ENCODE data around the gene C17orf75. TPM values are rescaled to one million over a fixed set of nuclear protein-coding genes. Genes with fewer than 3 reads are reported as not detected.

C17orf75 gene
- total and polyA plus RNA-seq, 12 donors = 9.6 to 36.5 (median 19.8) TPM

GRCh38 chr17:32342603-32343325 is 791 bp upstream of the C17orf75 start:
- Histone ChIP-seq H3K27me3 (no peaks in the 10 kb centered on the region), H3K27ac (peak overlapping the region in 3 of 5 donors; percentile 61 to 79 (median 74)), H3K36me3 (replicated peaks in 1 of 2) (peaks cover 0 to 10% of the 10 kb centered on the region in 2 donors), H3K4me3 (peak overlapping the region in 1 of 4 donors; percentile 58), H3K4me1 (replicated peaks in 1 of 2) (peaks cover 5 to 13% of the 10 kb centered on the region in 2 donors), H3K9me3 (replicated peaks in 1 of 3) (no peaks in the 10 kb centered on the region)
- TF ChIP-seq, protein P1, sequence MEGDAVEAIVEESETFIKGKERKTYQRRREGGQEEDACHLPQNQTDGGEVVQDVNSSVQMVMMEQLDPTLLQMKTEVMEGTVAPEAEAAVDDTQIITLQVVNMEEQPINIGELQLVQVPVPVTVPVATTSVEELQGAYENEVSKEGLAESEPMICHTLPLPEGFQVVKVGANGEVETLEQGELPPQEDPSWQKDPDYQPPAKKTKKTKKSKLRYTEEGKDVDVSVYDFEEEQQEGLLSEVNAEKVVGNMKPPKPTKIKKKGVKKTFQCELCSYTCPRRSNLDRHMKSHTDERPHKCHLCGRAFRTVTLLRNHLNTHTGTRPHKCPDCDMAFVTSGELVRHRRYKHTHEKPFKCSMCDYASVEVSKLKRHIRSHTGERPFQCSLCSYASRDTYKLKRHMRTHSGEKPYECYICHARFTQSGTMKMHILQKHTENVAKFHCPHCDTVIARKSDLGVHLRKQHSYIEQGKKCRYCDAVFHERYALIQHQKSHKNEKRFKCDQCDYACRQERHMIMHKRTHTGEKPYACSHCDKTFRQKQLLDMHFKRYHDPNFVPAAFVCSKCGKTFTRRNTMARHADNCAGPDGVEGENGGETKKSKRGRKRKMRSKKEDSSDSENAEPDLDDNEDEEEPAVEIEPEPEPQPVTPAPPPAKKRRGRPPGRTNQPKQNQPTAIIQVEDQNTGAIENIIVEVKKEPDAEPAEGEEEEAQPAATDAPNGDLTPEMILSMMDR (IDR thresholded peaks at IDR 0.05) = no peak
- TF ChIP-seq POLR2A (IDR thresholded peaks at IDR 0.05) = no peak
- DNase-seq = no peak
- 54 to 66% (median 59%) methylated on average over 14 of the region's 14 CpGs for WGBS, 4 donors
- intact Hi-C loops (cut with DNase I) = no loop called here

- peak in 1 of 7 donors; percentile 18 for DNase-seq
- WGBS, 4 donors = 2 to 4% (median 3%) methylated on average over 12 to 13 of the region's 13 CpGs
- Histone ChIP-seq H3K27me3 (no peaks in the 10 kb centered on the region), H3K27ac (peak overlapping the region in 4 of 5 donors; percentile 47 to 79 (median 68)), H3K9me3 (replicated peaks in 1 of 3) (no peaks in the 10 kb centered on the region), H3K4me1 (replicated peaks in 1 of 2) (peaks cover 5 to 13% of the 10 kb centered on the region in 2 donors), H3K36me3 (replicated peaks in 1 of 2) (peaks cover 0 to 25% of the 10 kb centered on the region in 2 donors), H3K4me3 (peak overlapping the region in 2 of 4 donors; percentile 58 to 80)
- TF ChIP-seq, protein P1 (IDR thresholded peaks at IDR 0.05) = peak in 2 of 6 experiments; percentile 14 to 17
- TF ChIP-seq POLR2A (IDR thresholded peaks at IDR 0.05) = no peak
- intact Hi-C loops (cut with DNase I) = no loop called here
These were observed 674 bp downstream of the C17orf75 start for GRCh38 chr17:32341141-32341856.

- Histone ChIP-seq H3K27me3 (no peaks in the 10 kb centered on the region), H3K4me1 (replicated peaks in 1 of 2) (no peaks in the 10 kb centered on the region), H3K27ac (no peak overlapping the region), H3K36me3 (replicated peaks in 1 of 2) (peaks cover 0 to 41% of the 10 kb centered on the region in 2 donors), H3K4me3 (no peak overlapping the region), H3K9me3 (replicated peaks in 1 of 3) (no peaks in the 10 kb centered on the region)
- peak in 1 of 7 donors; percentile 20 for DNase-seq
- 63 to 80% (median 74%) methylated on average over 4 of the region's 4 CpGs for WGBS, 4 donors
- intact Hi-C loops (cut with DNase I) = no loop called here
- TF ChIP-seq, protein P1 (IDR thresholded peaks at IDR 0.05) = no peak
- TF ChIP-seq POLR2A (IDR thresholded peaks at IDR 0.05) = no peak
These were observed 6.3 kb downstream of the C17orf75 start for GRCh38 chr17:32335687-32336086.

- intact Hi-C loops (cut with DNase I) = no loop called here
- H3K27me3 ChIP-seq = no peaks in the 10 kb centered on the region
- no peak overlapping the region for H3K27ac ChIP-seq
- no peaks in the 10 kb centered on the region for H3K9me3 ChIP-seq (replicated peaks in 1 of 3)
- no peak for DNase-seq
- no peak for TF ChIP-seq POLR2A (IDR thresholded peaks at IDR 0.05)
- TF ChIP-seq, protein P1 (IDR thresholded peaks at IDR 0.05) = no peak
- H3K4me1 ChIP-seq (replicated peaks in 1 of 2) = no peaks in the 10 kb centered on the region
- peaks cover 0 to 41% of the 10 kb centered on the region in 2 donors for H3K36me3 ChIP-seq (replicated peaks in 1 of 2)
- H3K4me3 ChIP-seq = no peak overlapping the region
These were observed 6.9 kb downstream of the C17orf75 start for GRCh38 chr17:32335046-32335445.
